Measurements from ENCODE around the gene ZSWIM8. TPM values are rescaled to one million over a fixed set of nuclear protein-coding genes. Genes with fewer than 3 reads are reported as not detected.
"Not testable (repeated sequence)": the region's sequence is repeated elsewhere in the genome, so short reads cannot be mapped to it uniquely, and the experiment has no call there.

ZSWIM8 gene
- total RNA-seq, 1 experiment from 2014 or later: 59.8 TPM

DNA sequence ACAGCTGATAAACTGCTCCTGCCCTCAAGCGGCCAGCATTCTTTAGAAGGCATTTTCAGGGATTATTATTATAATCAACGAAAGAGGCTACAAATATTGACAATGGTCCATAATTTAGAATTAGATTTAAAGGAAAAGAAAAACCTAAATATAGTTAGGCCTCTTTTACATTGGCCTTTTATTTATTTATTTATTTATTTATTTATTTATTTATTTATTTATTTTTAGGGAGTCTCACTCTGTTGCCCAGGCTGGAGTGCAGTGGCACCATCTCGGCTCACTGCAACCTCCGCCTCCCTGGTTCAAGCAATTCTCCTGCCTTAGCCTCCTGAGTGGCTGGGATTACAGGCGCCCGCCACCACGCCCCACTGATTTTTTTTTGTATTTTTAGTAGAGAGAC is 43.7 kb downstream of the ZSWIM8 start:
- not testable (repeated sequence) for H3K27me3 ChIP-seq (ENCODE audit: control insufficient read depth, insufficient read depth, low read length); DNase-seq; H3K4me3 ChIP-seq (ENCODE audit: insufficient read depth, low read depth, low read length); H3K36me3 ChIP-seq (replicated peaks; ENCODE audit: control insufficient read depth, insufficient read depth, low read length)

DNA sequence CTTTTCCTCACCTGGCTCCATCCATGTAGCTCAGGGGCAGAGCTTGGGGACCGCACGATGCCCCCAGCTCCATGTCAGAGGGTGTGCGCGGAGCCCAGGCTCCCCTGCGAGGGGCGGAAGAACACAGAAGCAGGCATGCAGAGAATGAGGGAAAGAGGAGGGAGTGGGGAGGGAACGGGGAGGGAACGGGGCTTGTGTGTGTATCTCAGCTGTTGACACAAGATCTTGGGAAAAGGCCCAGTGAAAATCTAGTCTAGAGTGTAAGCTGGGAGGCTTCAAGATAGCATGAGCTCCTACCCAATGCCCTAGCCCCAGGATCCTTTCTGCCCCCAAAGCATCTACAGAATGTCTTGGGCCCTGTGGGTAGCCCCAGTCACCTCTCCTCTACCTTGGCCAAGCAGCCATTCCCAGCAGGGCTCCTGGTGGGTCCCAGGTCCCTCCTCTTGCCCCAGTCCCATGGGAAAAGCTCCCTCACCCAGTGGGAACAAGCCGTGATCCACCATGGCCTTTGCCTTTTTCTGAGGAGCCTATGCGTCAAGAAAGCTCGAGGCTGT is 51.1 kb downstream of the ZSWIM8 start:
- no peak for DNase-seq
- Histone ChIP-seq H3K27me3 (ENCODE audit: control insufficient read depth, insufficient read depth, low read length) (no peaks in the 10 kb centered on the region), H3K36me3 (replicated peaks; ENCODE audit: control insufficient read depth, insufficient read depth, low read length) (peaks cover 26% of the 10 kb centered on the region), H3K4me3 (ENCODE audit: insufficient read depth, low read depth, low read length) (no peak overlapping the region)

DNA sequence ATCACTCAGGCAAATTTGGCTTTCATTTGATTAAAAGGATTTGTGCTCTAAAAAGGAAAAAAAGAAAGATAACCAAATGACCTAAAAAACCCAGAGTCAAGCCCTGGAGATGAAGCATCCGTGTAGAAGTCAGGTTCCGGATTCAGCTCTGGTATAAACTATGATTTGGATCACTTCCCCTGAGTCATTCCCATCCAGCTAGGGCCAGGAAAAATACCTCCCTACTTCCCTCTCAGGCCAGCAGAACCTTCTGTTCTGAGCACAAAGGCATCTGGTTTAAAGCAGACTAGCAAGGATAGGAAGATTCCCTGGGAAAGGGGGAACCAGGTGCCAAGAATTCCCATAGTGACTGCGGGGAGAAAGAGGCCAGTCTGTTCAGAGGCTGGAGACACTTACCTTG is 51.7 kb downstream of the ZSWIM8 start:
- H3K36me3 ChIP-seq (replicated peaks; ENCODE audit: control insufficient read depth, insufficient read depth, low read length): peaks cover 26% of the 10 kb centered on the region
- DNase-seq: no peak
- H3K27me3 ChIP-seq (ENCODE audit: control insufficient read depth, insufficient read depth, low read length): no peaks in the 10 kb centered on the region
- no peak overlapping the region for H3K4me3 ChIP-seq (ENCODE audit: insufficient read depth, low read depth, low read length)

DNA sequence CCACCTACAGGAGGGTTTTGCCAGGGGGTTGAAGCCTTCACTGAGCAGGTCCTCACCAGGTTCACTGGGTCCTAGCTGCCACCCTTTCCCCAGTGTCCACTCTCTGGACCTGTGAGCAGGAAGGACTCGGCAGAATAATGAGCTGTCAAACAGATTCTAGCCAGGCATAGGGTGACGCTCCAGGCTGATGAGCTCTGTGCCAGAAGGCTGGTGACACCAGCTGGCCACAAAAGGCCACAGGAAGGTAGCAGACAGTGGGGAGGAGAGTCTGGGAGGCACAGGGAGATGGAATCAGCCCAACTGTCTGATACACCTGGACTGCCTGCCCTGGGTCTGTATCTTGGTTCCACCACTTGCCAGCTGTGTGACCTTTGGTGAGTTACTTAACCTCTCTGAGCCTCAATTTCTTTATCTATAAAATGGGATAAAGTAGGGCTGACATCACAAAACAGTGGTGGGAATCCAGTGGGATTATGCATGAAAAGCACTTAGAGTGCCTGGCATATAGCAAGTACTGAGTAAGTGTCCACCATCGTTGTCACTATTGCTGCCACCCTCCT is 52.7 kb downstream of the ZSWIM8 start:
- Histone ChIP-seq H3K4me3 (ENCODE audit: insufficient read depth, low read depth, low read length) (no peak overlapping the region), H3K36me3 (replicated peaks; ENCODE audit: control insufficient read depth, insufficient read depth, low read length) (peaks cover 29% of the 10 kb centered on the region)
- DNase-seq: no peak

DNA sequence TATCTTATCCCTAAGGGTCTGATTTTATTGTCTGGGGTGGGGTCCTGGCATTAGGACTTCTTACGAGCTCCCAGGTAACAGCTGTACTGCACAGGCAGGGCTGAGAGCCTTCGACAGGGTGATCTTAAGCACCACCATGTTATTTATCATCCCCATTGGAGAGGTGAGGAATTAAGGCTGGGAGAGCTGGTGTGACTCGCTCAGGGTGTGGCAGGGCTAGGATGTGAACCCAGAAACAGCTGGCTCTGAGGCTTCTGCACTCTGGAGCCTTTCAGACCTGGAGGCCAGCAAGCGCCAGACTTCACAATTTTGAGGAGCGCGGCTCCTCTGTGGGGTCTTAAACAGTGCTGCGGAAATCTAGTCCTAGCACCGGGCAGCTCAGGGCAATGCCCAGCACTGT is 53.4 kb downstream of the ZSWIM8 start:
- Histone ChIP-seq H3K4me3 (ENCODE audit: insufficient read depth, low read depth, low read length) (no peak overlapping the region), H3K36me3 (replicated peaks; ENCODE audit: control insufficient read depth, insufficient read depth, low read length) (peaks cover 29% of the 10 kb centered on the region), H3K27me3 (ENCODE audit: control insufficient read depth, insufficient read depth, low read length) (no peaks in the 10 kb centered on the region)
- no peak for DNase-seq

More for the DNA sequence above, 52.7 kb downstream of the ZSWIM8 start:
- H3K27me3 ChIP-seq (ENCODE audit: control insufficient read depth, insufficient read depth, low read length): no peaks in the 10 kb centered on the region

DNA sequence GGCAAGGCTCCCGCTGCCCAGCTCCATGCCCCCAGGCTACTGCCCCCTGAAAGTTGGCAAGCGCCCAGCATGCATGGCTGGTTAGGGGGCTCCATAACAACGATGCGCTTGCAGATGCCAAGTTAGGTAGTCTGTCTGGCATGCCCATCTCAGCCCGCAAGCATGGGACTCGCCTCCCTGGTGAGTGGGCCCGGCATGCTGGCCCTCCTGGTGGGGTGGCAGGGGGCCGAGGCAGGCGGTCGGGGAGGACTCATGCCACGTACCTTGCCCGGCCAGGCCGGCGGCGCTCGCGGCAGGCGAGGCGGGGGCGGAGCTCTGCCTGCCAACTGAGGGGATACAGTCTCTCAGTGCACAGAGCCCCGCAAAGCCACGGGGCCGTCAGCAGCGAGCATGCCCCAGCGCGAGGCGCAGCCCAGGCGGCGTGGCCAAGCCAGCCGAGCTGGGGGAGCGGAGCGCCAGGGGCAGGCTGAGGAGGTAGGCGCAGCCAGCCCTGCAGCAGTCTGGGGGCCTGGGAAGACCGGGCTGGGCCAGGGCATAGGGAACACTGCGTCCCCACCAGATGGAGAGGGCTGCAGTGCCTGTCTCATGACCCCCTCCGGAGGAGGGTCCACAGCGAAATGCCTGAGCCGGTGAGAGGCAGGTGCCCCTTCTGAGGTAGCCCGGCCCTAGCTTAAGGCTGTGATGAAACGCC is 54.0 kb downstream of the ZSWIM8 start:
- no peak for DNase-seq
- Histone ChIP-seq H3K27me3 (ENCODE audit: control insufficient read depth, insufficient read depth, low read length) (no peaks in the 10 kb centered on the region), H3K36me3 (replicated peaks; ENCODE audit: control insufficient read depth, insufficient read depth, low read length) (peaks cover 29% of the 10 kb centered on the region), H3K4me3 (ENCODE audit: insufficient read depth, low read depth, low read length) (no peak overlapping the region)

DNA sequence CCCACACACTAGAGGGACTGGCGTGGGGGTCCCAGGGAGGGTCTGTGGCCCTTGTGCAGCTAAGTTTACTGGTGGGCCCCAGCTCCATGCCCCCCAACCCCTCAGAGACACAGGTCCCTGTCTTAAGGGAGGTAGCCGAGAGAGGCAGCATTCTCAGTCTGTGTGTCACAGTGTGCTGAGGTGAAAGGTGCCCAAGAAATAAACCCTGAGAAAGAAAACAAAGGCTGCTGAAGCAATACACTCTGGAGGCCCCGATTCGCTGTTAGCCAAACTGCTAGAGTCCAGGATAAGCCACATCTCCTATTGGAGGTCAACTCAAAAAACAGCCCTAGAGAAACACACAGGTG is 54.6 kb downstream of the ZSWIM8 start:
- H3K4me3 ChIP-seq (ENCODE audit: insufficient read depth, low read depth, low read length): no peak overlapping the region
- no peaks in the 10 kb centered on the region for H3K27me3 ChIP-seq (ENCODE audit: control insufficient read depth, insufficient read depth, low read length)
- peaks cover 27% of the 10 kb centered on the region for H3K36me3 ChIP-seq (replicated peaks; ENCODE audit: control insufficient read depth, insufficient read depth, low read length)
- no peak for DNase-seq

DNA sequence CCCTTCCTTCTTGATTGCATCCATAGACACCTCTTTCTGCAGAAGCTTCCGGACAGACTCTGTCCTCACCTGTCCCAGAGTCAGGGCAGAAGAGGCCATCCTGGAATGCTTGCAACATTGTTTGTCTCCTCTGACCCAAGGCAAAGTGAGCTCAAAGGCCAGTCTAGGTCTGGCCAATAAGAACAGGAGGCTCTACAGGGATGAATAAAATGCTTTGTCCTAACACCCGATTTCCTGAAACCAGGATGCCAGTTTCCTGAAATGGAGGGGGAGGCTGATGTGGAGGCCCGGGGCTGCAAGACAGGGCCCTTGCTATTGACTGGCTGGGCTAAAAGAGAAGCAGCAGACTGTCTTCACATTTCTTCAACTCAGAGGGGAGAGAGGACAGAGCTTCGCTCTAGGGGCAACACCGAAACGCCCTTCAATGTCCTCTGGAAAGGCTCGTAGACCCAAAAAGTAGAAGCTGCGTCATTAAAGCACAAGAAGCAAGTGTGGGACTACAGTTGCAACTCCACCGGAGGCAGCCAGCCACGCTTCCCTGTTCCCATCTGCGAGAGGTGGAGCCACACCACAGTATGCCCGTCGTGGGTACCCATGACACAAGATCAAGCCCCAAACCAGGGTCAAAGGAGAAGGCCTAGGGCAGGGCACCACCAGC is 55.1 kb downstream of the ZSWIM8 start:
- Histone ChIP-seq H3K4me3 (ENCODE audit: insufficient read depth, low read depth, low read length) (no peak overlapping the region), H3K27me3 (ENCODE audit: control insufficient read depth, insufficient read depth, low read length) (no peaks in the 10 kb centered on the region), H3K36me3 (replicated peaks; ENCODE audit: control insufficient read depth, insufficient read depth, low read length) (peaks cover 27% of the 10 kb centered on the region)

DNA sequence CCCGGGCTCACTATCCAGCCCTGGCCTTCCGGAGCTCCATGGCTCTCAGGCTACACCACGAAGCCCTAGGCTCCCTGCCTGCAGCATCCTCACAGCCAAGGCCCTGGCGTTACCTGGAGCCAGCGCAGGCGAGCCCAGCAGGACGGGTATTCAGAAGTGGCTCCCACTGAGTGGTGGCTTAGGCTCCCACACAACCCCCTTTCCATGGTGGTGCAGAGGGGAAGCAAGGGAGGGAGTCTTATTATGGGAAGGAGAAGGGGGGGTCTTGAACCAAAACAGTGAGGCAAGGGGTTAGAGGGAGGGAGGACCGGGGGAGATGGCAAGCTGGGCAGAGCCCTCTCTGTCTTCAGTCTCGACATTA is 55.6 kb downstream of the ZSWIM8 start:
- DNase-seq: no peak
- peaks cover 27% of the 10 kb centered on the region for H3K36me3 ChIP-seq (replicated peaks; ENCODE audit: control insufficient read depth, insufficient read depth, low read length)

More for the DNA sequence above, 55.1 kb downstream of the ZSWIM8 start:
- no peak for DNase-seq

DNA sequence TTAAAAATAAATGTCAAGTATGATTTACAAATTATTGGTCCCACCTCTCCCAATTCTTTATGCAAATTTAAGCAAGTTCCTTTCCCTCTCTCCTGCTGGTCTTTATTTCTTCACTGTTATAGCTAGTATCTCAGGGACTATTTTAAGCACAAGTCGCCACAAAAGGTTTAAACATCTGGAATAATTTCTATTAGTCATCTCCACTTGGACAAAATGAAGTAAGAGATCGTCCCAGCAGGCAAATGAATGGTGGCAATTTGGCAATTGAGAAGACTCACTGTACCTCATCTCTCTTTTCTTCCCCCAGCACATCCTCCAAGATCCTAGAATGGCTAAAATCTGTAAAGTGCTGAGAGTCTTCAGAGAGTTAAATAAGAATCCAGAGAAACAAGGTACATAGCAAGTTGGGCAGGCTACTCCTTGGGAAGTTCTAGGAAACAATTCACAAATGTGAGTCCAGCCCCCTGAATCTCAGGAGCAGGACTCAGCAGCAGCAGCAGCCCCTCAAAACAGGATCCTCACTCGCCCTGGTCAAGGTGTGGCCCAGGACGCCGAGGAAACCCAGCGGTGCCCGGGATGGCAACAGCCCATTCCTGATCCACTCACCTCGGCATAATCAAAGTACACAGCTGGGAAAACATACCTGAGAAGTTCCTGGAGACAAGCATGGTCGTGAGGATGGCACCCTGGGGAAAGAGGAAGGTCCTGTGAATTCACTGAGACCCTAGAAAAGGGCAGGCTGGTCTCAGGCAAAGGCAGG is 56.3 kb downstream of the ZSWIM8 start:
- H3K36me3 ChIP-seq (replicated peaks; ENCODE audit: control insufficient read depth, insufficient read depth, low read length): peaks cover 25% of the 10 kb centered on the region

More for the DNA sequence above, 55.6 kb downstream of the ZSWIM8 start:
- Histone ChIP-seq H3K27me3 (ENCODE audit: control insufficient read depth, insufficient read depth, low read length) (no peaks in the 10 kb centered on the region), H3K4me3 (ENCODE audit: insufficient read depth, low read depth, low read length) (no peak overlapping the region)

DNA sequence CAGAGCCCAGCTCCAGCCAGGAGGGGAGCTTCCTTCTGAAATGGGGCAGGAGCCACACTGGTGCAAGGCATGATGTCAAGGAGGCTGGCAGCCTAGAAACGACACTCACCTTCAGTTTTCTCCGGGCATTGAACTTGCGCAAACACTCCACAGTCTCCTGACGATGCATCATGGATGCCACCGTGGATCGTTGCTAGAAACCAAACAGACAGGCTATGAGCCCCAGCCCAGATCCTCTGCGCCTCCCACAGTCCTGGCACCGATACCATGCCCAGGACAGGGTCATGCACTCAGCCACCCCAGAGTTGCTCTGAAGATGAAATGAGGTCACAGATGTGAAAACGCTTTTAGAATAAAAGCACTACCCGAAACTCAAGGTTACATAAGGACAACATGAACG is 56.9 kb downstream of the ZSWIM8 start:
- no peaks in the 10 kb centered on the region for H3K27me3 ChIP-seq (ENCODE audit: control insufficient read depth, insufficient read depth, low read length)
- H3K36me3 ChIP-seq (replicated peaks; ENCODE audit: control insufficient read depth, insufficient read depth, low read length): peaks cover 26% of the 10 kb centered on the region
- no peak overlapping the region for H3K4me3 ChIP-seq (ENCODE audit: insufficient read depth, low read depth, low read length)
- DNase-seq: no peak

More for the DNA sequence above, 56.3 kb downstream of the ZSWIM8 start:
- no peak for DNase-seq
- Histone ChIP-seq H3K27me3 (ENCODE audit: control insufficient read depth, insufficient read depth, low read length) (no peaks in the 10 kb centered on the region), H3K4me3 (ENCODE audit: insufficient read depth, low read depth, low read length) (no peak overlapping the region)

DNA sequence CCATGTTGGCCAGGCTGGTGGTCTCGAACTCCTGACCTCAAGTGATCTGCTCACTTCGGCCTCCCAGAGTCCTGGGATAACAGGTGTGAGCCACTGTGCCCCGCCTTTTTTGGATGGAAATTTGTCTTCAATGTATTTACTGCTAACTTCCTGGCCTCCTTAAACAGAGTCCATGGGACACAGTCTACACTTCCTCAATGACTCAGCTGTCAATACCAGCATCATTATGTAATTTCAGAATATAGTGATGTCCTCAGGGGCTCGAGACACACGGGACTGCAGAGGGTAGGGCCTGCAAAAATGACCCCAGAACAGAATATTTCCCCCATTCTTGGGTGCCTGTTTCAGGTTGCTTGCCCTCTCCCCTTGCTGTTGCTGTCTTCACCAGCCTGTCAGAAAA is 57.9 kb downstream of the ZSWIM8 start:
- Histone ChIP-seq H3K4me3 (ENCODE audit: insufficient read depth, low read depth, low read length) (no peak overlapping the region), H3K36me3 (replicated peaks; ENCODE audit: control insufficient read depth, insufficient read depth, low read length) (peaks cover 25% of the 10 kb centered on the region), H3K27me3 (ENCODE audit: control insufficient read depth, insufficient read depth, low read length) (no peaks in the 10 kb centered on the region)
- DNase-seq: no peak

DNA sequence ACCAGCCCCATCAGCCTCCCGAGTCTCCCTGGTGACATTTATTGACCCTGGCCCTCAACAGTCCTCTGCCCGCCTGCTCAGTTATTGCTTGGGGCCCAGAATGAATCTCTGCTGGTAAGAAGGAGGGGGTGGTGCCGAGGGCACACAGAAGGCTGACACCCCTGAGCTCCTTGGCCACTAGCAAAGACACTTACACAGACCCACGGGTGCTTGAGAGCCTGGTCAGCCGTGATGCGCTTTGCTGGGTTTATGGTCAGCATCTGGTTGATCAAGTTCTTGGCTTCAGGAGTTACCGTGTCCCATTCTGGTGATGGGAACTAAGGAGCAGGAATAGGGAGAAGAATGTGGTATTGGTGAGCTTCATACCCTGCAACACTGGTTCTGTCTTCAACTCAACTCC is 61.6 kb downstream of the ZSWIM8 start:
- no peaks in the 10 kb centered on the region for H3K27me3 ChIP-seq (ENCODE audit: control insufficient read depth, insufficient read depth, low read length)
- no peak for DNase-seq
- peaks cover 23% of the 10 kb centered on the region for H3K36me3 ChIP-seq (replicated peaks; ENCODE audit: control insufficient read depth, insufficient read depth, low read length)
- no peak overlapping the region for H3K4me3 ChIP-seq (ENCODE audit: insufficient read depth, low read depth, low read length)

DNA sequence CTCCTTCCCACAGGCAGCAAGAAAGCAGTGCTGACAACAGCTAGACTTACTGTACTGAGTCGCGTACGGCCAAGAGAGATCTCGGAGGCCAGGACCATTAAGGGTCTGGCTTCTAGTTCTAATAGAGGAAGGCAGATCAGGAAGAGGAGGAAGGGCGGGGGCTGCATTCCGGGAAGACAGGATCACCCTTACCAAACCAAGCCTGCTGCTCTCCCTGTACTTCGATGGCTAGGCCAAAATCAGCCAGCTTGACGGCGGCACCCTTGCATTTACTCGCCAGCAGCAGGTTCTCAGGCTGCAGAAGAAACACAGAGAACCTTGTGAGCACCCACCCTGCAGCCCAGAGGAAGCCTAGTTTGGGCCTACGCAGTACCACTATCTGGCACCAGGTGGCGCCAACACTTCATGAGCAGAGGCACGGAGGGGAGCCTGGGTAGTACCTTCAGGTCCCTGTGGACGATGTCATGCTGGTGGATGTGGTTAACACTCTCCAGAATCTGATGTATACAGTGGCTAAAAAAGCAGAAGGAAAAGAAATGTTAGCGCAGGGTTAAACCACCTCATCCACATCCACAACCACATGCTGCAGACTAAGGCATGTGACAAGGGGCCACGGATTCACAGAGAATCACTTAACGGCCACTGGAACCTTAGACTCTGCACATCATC is 63.5 kb downstream of the ZSWIM8 start:
- no peaks in the 10 kb centered on the region for H3K27me3 ChIP-seq (ENCODE audit: control insufficient read depth, insufficient read depth, low read length)
- no peak overlapping the region for H3K4me3 ChIP-seq (ENCODE audit: insufficient read depth, low read depth, low read length)
- H3K36me3 ChIP-seq (replicated peaks; ENCODE audit: control insufficient read depth, insufficient read depth, low read length): peaks cover 26% of the 10 kb centered on the region
- peak; percentile 94 for DNase-seq
